Upper lobe of left lung (tissue), 4 donors: ENCODE data around the gene VPS13D.

Experiments
- CTCF ChIP-seq, 6 experiments: fragments of 450-650 bp in 4 of 6; fragments of 200-600 bp in 2 of 6; sonication (generic) in 2 of 6; IDR thresholded peaks; one replicate each; pipeline ENCODE4 v1.5.1; 2016 to 2019; ENCODE audit warnings: antibody characterized with exemption in 6 of 6
- EP300 ChIP-seq, 4 donors: sonication (generic); formaldehyde crosslinking; IDR thresholded peaks; one replicate each; pipeline ENCODE4 v1.5.1; 2017; ENCODE audit warnings: antibody characterized with exemption in 4 of 4, control low read depth in 2 of 4
- POLR2A ChIP-seq, 4 donors: fragments of 450-650 bp; IDR thresholded peaks; one replicate each; pipeline ENCODE4 v1.5.1; 2016 to 2017; ENCODE audit warnings: antibody characterized with exemption in 4 of 4, mild to moderate bottlenecking in 2 of 4
- POLR2AphosphoS5 ChIP-seq, 2 donors: sonication (generic); formaldehyde crosslinking; IDR thresholded peaks; one replicate each; pipeline ENCODE4 v1.5.1; 2017; ENCODE audit warnings: antibody characterized with exemption in 2 of 2

DNA sequence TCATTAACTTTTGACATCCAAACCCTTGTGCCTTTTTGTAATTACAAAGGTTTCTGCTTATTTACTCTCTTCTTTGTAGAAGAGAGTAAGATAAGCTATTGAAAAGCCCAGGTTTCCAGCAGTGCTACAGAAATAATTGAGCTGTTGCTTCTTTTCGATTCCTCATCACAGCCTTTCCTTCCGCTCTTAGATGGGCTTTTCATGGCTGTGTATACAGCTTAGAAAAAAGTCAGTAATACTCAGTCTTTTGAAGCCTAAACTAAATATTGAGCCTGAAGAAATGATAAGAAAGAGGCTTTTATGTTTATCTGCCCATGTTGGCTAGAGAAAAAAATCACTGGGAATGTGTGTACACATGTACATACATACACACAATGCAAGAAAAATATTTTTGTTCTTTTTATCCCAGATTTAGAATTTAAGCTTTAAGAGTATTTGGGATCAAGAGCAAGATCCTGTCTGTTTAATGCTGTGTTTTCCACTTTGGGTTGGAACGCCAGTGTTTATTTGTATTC, 172.4 kb downstream of the VPS13D start:
- no peak for TF ChIP-seq CTCF (IDR thresholded peaks at IDR 0.05)
- no peak for TF ChIP-seq POLR2AphosphoS5 (IDR thresholded peaks at IDR 0.05)
- no peak for TF ChIP-seq POLR2A (IDR thresholded peaks at IDR 0.05)
- TF ChIP-seq EP300 (IDR thresholded peaks at IDR 0.05) = no peak
